HG02840 (cell line): ENCODE results near the gene ZCCHC8.
"Not testable (repeated sequence)": the region's sequence is repeated elsewhere in the genome, so short reads cannot be mapped to it uniquely, and the experiment has no call there.

ENCODE experiments used
- ATAC-seq: cut with Tn5 transposase; IDR thresholded peaks from one replicate; pipeline ENCODE4 v1.9.1; 2021; ENCODE audit warnings: mild to moderate bottlenecking, moderate library complexity, moderate number of reproducible peaks; ENCODE audit not compliant: unreplicated experiment, low FRiP score

The ZCCHC8 gene

GRCh38 chr12:122473543-122474323 lies 27.0 kb downstream of the ZCCHC8 start:
- no peak for ATAC-seq

GRCh38 chr12:122471324-122472226 lies 29.2 kb downstream of the ZCCHC8 start:
- no peak for ATAC-seq

DNA sequence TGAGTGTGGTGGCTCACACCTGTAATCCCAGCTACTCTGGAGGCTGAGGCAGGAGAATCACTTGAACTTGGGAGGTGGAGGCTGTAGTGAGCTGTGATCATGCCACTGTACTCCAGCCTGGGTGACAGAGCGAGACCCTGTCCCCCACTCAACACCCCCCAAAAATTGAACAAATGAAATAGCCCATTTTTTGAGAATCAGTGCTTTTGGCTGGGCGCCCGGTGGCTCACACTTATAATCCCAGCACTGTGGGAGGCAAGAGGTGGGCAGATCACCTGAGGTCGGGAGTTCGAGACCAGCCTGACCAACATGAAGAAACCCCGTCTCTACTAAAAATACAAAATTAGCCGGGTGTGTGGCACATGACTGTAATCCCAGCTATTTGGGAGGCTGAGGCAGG lies 30.2 kb downstream of the ZCCHC8 start:
- ATAC-seq, result not testable (repeated sequence)

DNA sequence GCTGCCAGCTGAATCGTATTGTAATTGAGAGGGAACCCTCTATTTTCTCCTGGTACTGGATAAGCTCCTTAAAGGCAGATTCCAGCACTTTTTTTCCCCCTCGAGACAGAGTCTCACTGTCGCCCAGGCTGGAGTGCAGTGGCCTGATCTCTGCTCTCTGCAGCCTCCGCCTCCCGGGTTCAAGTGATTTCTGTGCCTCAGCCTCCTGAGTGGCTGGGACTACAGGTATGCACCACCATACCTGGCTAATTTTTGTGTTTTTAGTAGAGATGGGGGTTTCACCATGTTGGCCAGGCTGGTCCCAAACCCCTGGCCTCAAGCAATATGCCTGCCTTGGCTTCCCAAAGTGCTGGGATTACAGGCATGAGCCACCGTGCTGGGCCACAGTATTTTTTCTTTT lies 30.9 kb downstream of the ZCCHC8 start:
- not testable (repeated sequence) for ATAC-seq

DNA sequence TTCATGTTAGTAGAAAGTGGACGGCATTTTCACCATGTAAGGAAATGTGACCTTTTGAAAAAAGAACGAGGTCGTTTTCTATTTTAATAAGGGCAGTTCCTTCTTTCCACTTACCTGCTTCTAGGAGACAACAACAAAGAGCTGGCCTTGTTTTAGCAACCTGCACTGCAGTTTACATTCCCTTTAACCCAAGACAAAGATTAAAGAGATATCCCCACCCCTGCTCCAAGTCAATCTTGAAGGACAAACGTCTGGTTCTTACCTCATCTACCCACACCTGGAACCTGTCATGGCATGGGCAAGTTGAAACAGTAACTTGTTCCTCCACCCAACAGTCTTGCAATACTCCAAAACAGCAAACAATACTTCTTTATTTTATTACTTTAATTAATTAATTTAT lies 32.7 kb downstream of the ZCCHC8 start:
- no peak for ATAC-seq

GRCh38 chr12:122464317-122465042 lies 36.3 kb downstream of the ZCCHC8 start:
- ATAC-seq, result not testable (repeated sequence)

DNA sequence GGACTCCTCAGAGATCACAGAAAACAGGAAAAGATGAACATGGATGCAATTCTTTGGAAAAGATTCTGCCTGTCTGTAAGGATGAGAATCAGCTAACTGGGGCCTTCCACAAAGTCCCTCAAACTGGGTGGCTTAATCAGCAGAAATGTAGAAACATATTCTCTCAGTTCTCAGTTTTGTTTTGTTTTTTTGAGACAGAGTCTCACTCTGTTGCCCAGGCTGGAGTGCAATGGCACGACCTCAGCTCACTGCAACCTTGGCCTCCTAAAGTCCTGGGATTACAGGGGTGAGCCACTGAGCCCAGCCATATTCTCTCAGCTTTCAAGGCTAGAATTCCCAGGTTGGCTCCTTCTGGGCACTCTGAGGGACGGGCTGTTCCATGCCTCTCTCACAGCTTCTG lies 40.1 kb downstream of the ZCCHC8 start:
- no peak for ATAC-seq

- ATAC-seq, result no peak
Measured at GRCh38 chr12:122460061-122460460, 40.7 kb downstream of the ZCCHC8 start.

DNA sequence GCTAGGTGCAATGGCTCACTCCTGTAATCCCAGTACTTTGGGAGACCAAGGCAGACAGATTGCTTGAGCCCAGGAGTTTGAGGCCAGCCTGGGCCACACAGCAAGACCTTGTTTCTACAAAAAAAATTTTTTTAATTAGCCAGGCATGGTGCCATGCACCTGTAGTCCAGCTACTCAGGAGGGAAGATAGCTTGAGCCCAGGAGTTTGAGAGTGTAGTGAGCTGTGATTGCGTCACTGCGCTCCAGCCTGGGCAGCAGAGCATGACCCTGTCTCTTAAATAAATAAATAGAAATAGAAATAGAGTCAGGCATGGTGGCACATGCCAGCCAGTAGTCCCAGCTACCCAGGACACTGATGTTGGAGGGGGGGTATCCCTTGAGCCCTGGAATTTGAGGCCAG lies 41.5 kb downstream of the ZCCHC8 start:
- no peak for ATAC-seq

- no peak for ATAC-seq
Measured at GRCh38 chr12:122458105-122459035, 42.4 kb downstream of the ZCCHC8 start.

GRCh38 chr12:122457627-122458026 lies 43.1 kb downstream of the ZCCHC8 start:
- ATAC-seq, result no peak

- no peak for ATAC-seq
Measured at GRCh38 chr12:122454739-122455138, 46.0 kb downstream of the ZCCHC8 start.

DNA sequence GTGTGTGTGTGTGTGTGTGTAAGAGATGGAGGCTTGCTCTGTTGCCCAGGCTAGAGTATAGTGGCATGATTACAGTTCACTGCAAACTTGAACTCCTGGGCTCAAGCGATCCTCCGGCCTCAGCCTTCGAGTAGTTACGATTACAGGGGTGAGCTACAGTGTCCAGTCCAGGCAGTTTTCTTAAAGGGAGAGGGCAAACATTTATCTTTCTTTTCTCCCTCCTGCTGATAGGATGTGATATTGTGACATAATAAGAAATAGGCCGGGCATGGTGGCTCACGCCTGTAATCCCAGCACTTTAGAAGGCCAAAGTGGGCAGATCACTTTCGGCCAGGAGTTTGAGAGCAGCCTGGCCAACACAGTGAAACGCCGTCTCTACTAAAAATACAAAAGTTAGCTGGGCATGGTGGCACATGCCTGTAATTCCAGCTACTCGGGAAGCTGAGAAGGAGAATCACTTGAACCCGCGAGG lies 46.4 kb downstream of the ZCCHC8 start:
- ATAC-seq, result no peak

- ATAC-seq, result no peak
Measured at GRCh38 chr12:122452701-122453285, 47.9 kb downstream of the ZCCHC8 start.

GRCh38 chr12:122449317-122449716 lies 51.4 kb downstream of the ZCCHC8 start:
- no peak for ATAC-seq

DNA sequence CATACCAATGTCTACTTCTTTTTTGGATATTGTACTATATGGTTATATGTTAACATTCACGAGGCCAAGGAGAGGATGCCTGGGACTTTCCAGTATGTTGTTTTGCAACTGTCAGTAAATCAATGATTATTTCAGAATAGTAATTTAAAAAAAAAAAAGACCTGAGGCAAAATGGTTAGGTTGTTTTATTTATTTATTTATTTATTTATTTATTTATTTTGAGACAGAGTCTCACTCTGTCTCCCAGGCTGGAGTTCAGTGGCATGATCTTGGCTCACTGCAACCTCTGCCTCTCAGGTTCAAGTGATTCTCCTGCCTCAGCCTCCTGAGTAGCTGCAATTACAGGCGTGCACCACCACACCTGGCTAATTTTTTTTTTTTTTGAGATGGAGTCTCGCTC lies 52.9 kb downstream of the ZCCHC8 start:
- ATAC-seq, result not testable (repeated sequence)

GRCh38 chr12:122446390-122446789 lies 54.3 kb downstream of the ZCCHC8 start:
- ATAC-seq, result not testable (repeated sequence)

DNA sequence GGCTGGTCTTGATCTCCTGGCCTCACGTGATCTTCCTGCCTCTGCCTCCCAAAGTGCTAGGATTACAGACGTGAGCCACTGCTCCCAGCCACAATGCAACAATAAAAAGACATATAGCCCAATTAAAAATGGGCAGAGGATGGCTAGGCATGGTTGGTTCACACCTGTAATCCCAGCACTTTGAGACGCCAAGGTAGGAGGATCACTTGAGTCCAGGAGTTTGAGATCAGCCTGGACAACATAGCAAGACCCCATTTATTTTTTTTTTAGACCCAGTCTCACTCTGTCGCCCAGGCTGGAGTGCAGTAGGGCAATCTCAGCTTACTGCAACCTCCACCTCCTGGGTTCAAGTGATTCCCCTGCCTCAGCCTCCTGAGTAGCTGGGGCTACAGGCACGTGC lies 56.7 kb downstream of the ZCCHC8 start:
- ATAC-seq, result not testable (repeated sequence)

- ATAC-seq, result not testable (repeated sequence)
Measured at GRCh38 chr12:122438822-122439221, 61.9 kb downstream of the ZCCHC8 start.
